Rectal smooth muscle tissue (tissue), 1 donor: Measurements from ENCODE around the gene RREB1.

Source experiments
- H3K27ac ChIP-seq: one replicate; pipeline ENCODE4 v1.7.0; 2013; ENCODE audit warnings: low read depth, low read length, inconsistent platforms
- H3K27me3 ChIP-seq: one replicate; pipeline ENCODE4 v1.7.0; 2013; ENCODE audit warnings: low read length; ENCODE audit not compliant: control insufficient read depth, insufficient read depth
- H3K36me3 ChIP-seq: one replicate; pipeline ENCODE4 v1.7.0; 2013; ENCODE audit warnings: low read length; ENCODE audit not compliant: control insufficient read depth, insufficient read depth
- H3K4me1 ChIP-seq: one replicate; pipeline ENCODE4 v1.7.0; 2013; ENCODE audit warnings: low read length; ENCODE audit not compliant: control insufficient read depth, insufficient read depth
- H3K4me3 ChIP-seq: one replicate; pipeline ENCODE4 v1.7.0; 2013; ENCODE audit warnings: low read length
- H3K9ac ChIP-seq: one replicate; pipeline ENCODE4 v1.7.0; 2013; ENCODE audit warnings: low read length

RREB1 gene

DNA sequence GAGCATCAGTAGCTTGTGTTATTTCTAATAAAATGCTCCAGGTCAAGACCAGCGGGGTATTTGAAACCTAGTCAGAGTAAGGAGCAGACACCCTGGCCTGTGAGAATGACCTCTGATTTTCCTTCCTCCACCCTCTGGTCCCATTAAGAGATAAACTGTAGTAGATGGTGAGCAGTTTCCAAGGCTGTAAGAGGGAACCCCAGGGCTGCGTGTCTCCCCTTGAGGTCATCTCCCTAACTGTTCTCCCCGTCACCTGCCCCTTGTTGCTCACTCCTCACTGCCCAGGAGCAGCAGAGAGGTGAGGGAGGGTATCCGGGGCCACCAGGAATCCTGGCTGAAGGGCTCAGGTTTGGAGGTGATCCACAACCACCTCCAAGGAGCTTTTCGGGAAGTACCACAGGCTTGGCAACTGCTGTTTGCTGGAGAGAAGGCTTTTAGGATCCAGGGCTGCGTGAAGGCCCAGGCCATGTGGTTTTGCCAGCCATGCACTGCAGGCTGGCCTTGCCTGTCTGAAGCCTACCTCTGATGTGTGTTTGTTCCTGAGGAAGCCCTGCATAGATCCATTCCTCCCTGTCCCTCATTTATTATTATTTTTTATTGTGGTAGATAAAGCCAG is 62.5 kb downstream of the RREB1 start:
- H3K27ac ChIP-seq: no peak overlapping the region
- H3K36me3 ChIP-seq: no peaks in the 10 kb centered on the region
- H3K4me3 ChIP-seq: no peak overlapping the region
- no peaks in the 10 kb centered on the region for H3K27me3 ChIP-seq
- no peak overlapping the region for H3K9ac ChIP-seq
- H3K4me1 ChIP-seq: peaks cover 32% of the 10 kb centered on the region

DNA sequence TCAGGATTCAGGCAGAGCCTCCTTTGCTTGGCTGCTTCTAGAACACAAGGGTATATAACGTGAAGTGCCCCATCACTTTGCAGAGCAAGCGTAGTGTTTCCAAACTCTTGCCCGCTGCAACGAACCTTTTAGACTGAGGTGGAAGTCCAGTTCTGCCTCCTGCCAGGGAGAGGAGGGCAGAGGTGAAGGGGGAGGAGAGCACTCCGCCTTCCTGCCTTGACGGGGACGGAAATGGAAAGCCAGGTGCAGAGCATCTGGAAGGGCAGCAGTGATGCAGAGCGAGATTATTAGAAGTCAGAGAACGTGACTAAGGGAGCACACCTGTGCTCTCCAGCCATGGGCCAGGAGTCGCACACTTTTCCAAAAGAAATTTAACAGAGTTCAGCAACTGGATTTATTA is 63.4 kb downstream of the RREB1 start:
- Histone ChIP-seq H3K27ac (no peak overlapping the region), H3K9ac (no peak overlapping the region), H3K4me1 (peaks cover 25% of the 10 kb centered on the region)

DNA sequence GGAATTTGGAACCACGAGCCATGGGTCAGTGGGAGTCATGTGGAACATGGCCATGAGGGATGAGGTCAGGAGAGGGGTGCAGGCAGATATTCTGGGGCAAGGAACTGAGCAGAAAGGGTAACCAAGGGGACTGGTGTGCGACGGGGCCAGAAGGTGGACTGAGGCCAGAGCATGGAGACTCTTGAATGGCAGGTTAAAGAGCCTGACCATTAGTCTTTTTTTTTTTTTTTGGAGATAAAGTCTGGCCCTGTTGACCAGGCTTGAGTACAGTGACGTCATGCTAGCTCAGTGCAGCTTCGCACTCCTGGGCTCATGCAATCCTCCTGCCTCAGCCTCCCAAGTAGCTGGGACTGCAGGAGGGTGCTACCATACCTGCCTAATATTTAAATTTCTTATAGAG is 64.0 kb downstream of the RREB1 start:
- Histone ChIP-seq H3K27me3 (no peaks in the 10 kb centered on the region), H3K9ac (no peak overlapping the region), H3K36me3 (peaks cover 3% of the 10 kb centered on the region), H3K4me1 (peaks cover 19% of the 10 kb centered on the region), H3K4me3 (no peak overlapping the region), H3K27ac (no peak overlapping the region)

More for the DNA sequence above, 63.4 kb downstream of the RREB1 start:
- H3K36me3 ChIP-seq: no peaks in the 10 kb centered on the region
- no peaks in the 10 kb centered on the region for H3K27me3 ChIP-seq
- no peak overlapping the region for H3K4me3 ChIP-seq

DNA sequence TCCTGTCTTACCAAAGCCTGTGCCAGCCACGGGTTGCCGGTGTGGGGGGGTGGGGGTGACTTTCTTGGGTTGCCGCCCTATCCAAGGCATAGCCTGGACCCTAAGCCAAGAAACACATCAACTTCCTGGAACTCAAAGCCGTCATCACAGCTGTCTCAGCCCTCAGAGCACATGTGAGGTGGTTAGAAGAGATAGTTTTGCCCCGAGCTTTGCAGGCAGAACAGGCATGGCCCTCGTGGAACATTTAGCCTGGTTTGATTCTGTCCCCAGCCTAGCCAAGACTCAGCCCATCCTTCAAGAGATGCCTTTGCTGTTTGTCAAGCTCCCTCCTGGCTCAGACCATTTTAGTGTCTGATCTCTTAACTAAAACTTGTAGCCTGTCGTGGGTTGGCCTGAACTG is 64.9 kb downstream of the RREB1 start:
- Histone ChIP-seq H3K9ac (no peak overlapping the region), H3K27ac (no peak overlapping the region), H3K27me3 (no peaks in the 10 kb centered on the region), H3K36me3 (peaks cover 3% of the 10 kb centered on the region), H3K4me3 (no peak overlapping the region), H3K4me1 (peaks cover 19% of the 10 kb centered on the region)

DNA sequence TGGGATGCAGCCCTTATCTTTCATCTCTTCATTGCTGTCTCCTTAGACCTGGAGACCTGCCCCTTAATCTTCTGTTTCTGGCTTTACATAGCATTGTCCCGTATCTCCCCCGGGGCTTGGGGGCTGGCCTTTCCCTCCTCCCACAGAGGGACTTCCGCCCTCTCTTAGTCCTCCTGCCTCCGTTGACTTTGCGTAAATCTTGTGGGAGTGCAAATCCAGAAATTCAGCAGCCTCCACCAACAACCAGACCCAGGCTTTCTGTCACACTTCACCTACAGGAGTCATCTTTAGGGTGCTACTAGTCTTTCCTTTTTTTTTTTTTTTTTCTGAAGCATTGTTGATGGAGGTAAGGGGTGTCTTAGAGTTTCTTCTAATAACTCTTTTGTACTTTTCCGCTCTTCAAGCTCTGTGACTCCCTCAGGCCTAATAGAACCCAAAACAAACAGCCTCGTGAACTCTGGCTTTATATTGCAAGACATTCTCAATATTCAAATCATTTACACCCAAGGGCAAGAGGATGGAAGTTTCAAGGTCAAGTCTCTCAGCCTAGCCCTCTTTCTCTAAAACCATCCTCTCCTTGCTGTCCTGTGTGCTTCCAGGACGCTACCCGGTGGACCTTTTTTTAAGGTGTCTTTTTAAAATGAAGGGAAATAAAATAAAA is 66.2 kb downstream of the RREB1 start:
- no peak overlapping the region for H3K4me3 ChIP-seq
- no peaks in the 10 kb centered on the region for H3K27me3 ChIP-seq
- H3K4me1 ChIP-seq: peaks cover 12% of the 10 kb centered on the region
- no peak overlapping the region for H3K9ac ChIP-seq
- peaks cover 3% of the 10 kb centered on the region for H3K36me3 ChIP-seq
- no peak overlapping the region for H3K27ac ChIP-seq

DNA sequence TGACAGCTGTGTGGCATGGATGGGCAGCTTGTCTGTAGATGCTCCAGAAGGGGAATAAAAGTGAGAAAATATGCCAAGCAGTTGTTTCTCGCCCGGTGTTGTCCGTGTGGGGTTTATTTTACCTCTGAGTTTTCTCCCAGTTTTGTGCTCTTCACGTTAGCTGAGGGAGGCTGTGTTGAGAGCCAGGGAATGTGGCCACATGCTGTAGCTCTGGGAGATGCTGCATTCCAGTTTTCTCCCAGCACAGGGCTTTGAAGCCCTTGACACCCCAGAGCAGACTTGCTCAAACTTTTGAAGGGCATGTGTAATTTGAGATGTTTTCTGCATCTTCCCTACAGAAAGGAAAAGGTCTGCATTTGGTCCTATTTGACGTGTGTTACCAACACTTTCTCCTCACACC is 67.7 kb downstream of the RREB1 start:
- Histone ChIP-seq H3K4me1 (peaks cover 2% of the 10 kb centered on the region), H3K4me3 (no peak overlapping the region), H3K27me3 (no peaks in the 10 kb centered on the region), H3K9ac (no peak overlapping the region), H3K36me3 (peaks cover 4% of the 10 kb centered on the region), H3K27ac (no peak overlapping the region)

DNA sequence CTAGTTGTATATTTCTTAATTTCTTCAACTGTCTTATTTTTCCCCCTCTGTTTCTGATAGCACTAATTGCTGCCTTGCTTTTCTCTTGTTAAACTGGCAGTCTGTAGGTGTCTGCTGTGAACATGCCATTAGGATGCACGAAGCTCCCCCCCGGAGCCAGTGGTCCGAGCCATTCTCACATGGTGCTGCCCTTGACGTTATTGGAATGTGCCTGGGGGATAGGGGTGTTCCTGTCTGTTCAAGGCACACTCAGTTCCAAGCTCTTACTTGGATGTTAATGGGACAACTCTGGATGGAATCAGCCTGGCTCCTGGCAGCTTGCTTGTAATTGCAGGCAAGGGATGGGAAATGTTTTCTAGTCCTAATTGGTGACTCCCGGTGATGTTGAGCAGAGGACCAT is 68.4 kb downstream of the RREB1 start:
- Histone ChIP-seq H3K27ac (no peak overlapping the region), H3K4me3 (no peak overlapping the region), H3K9ac (no peak overlapping the region), H3K36me3 (peaks cover 7% of the 10 kb centered on the region), H3K27me3 (no peaks in the 10 kb centered on the region), H3K4me1 (peaks cover 2% of the 10 kb centered on the region)

DNA sequence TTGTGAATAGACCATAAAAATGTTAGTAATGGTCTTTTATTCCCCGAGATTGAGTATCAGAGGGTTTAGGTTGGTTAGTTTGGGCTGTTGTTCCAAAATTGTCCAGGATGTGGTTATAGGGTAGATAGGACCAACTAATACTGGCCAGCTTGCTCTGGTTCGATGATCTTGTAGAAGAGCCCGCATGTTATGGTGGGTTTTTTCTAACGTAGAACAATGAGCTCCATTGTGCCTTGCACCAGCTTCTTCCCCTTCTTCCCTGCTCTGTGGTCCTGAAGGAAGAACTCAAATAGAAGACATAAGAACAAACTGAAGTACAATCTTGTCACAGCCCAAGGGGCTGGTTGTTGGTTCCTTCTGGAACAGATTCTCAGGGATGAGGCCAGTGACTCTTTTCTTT is 70.5 kb downstream of the RREB1 start:
- Histone ChIP-seq H3K4me1 (peaks cover 2% of the 10 kb centered on the region), H3K4me3 (no peak overlapping the region), H3K27ac (no peak overlapping the region), H3K36me3 (peaks cover 10% of the 10 kb centered on the region), H3K9ac (no peak overlapping the region), H3K27me3 (no peaks in the 10 kb centered on the region)

DNA sequence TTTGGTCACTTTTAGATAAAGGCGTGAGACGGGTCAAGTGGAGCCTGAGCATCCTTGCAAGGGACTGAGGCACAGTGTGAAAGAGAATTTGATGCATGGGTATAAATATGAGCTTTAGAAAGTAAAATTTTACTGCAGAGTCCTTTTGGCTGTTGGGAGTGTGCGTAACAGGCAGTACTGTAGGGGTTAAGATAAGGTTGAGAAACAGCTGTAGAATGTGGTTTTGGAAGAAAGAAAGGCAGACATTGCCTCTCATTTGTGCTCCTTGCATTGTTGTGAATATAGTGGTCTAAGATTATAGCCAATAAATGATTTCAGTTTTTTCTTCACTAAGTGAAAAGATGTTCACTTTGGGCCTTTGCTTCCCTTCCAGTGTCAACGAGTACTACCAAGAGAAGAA is 73.0 kb downstream of the RREB1 start:
- Histone ChIP-seq H3K36me3 (peaks cover 17% of the 10 kb centered on the region), H3K27ac (no peak overlapping the region), H3K4me1 (no peaks in the 10 kb centered on the region)

DNA sequence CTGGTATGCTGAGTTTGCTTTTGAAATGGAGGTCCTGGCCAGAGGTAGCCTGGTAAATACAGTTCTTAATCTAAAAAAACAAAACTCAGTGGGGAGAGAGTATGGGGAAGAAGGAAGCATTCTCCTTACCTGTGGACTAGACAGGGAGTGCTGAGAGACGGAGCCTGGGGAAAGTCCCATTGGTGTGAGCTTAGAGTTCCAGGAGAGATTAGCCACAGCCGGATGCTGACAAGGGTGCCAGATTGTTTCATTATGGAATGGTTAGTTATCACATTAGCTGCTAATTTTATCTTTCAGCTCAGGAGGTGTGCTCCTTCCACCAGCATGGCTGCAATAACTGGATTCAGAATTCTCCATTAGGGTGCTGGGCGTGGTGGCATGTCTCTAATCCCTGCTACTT is 75.9 kb downstream of the RREB1 start:
- H3K4me3 ChIP-seq: no peak overlapping the region
- no peak overlapping the region for H3K9ac ChIP-seq
- peaks cover 18% of the 10 kb centered on the region for H3K36me3 ChIP-seq
- H3K27me3 ChIP-seq: no peaks in the 10 kb centered on the region
- H3K27ac ChIP-seq: no peak overlapping the region
- H3K4me1 ChIP-seq: no peaks in the 10 kb centered on the region

More for the DNA sequence above, 73.0 kb downstream of the RREB1 start:
- Histone ChIP-seq H3K27me3 (no peaks in the 10 kb centered on the region), H3K9ac (no peak overlapping the region), H3K4me3 (no peak overlapping the region)

DNA sequence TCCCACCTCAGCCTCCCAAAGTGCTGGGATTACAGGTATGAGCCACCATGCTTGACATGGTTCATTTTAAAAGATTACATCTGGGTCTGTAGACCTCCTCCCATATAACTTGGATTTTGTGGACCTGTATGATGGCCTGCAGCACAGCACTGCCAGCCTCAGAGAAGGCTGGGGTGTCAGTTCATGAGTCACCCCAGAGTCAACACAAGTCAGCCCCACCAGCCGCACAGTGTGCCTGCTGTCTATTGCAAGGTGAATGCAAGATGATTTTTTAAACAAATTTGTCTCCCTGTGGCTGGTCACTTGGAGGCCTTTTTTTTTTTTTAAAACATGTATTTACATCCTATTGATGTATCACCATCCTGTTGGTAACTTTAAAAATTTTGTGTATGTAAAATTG is 76.7 kb downstream of the RREB1 start:
- Histone ChIP-seq H3K36me3 (peaks cover 24% of the 10 kb centered on the region), H3K27ac (no peak overlapping the region), H3K4me3 (no peak overlapping the region), H3K4me1 (no peaks in the 10 kb centered on the region), H3K9ac (no peak overlapping the region), H3K27me3 (no peaks in the 10 kb centered on the region)

DNA sequence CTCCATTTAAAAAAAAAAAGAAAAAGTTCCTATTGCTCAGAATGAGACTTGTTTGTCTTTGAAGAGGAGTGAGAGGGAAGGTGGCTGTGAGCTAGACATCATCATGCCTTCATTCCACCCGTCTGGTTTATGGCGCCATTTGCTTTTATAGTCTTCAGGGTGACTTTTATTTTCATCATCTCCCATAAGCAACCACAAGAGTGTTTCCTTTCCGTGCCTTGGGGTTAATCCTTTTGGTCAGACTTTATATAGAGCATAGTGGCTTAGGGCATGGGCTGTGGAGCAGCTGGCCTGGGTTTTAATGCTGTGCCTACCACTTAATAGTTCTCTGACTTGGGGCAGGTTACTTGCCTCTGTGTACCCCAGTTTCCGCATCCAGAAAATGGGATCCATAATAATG is 77.8 kb downstream of the RREB1 start:
- Histone ChIP-seq H3K4me3 (no peak overlapping the region), H3K9ac (no peak overlapping the region), H3K4me1 (no peaks in the 10 kb centered on the region), H3K36me3 (peaks cover 23% of the 10 kb centered on the region), H3K27me3 (no peaks in the 10 kb centered on the region), H3K27ac (no peak overlapping the region)

DNA sequence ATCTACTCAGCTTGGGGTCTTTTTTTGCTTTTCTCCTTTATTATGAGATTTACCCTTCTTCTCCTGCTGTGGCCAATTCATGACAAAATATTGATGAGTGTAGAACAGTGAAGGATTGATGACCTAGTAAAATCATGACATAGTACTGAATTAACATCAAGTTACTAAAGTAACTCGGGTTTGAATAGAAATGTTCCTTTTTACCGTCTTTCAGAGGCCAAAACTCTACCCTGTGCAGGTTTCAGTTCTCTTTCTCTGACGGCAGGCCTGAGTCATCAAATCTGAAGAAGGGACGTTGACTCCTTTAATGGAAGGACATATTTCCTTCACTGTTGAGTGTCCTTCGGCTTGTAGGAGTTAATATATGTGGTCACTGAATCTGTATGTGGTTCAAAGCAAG is 80.7 kb downstream of the RREB1 start:
- H3K4me1 ChIP-seq: no peaks in the 10 kb centered on the region
- no peak overlapping the region for H3K9ac ChIP-seq
- no peak overlapping the region for H3K27ac ChIP-seq
- H3K27me3 ChIP-seq: no peaks in the 10 kb centered on the region
- H3K4me3 ChIP-seq: no peak overlapping the region
- peaks cover 19% of the 10 kb centered on the region for H3K36me3 ChIP-seq
